HCEC 1CT (cell line): Measurements from ENCODE around the gene NAALADL2.

ENCODE experiments used
- DNase-seq: peaks from one replicate; pipeline ENCODE4 v3.0.0-alpha.2; 2017

The NAALADL2 gene

GRCh38 chr3:175215833-175216232, 356.7 kb downstream of the NAALADL2 start:
- DNase-seq, result no peak

GRCh38 chr3:175222356-175222755, 363.2 kb downstream of the NAALADL2 start:
- DNase-seq, result no peak

- no peak for DNase-seq
These were observed 364.9 kb downstream of the NAALADL2 start for GRCh38 chr3:175224051-175224450.

GRCh38 chr3:175226444-175226843, 367.3 kb downstream of the NAALADL2 start:
- DNase-seq, result no peak

GRCh38 chr3:175227126-175227525, 368.0 kb downstream of the NAALADL2 start:
- no peak for DNase-seq

GRCh38 chr3:175233957-175234940, 375.1 kb downstream of the NAALADL2 start:
- no peak for DNase-seq

- no peak for DNase-seq
These were observed 379.7 kb downstream of the NAALADL2 start for GRCh38 chr3:175238801-175239200.

GRCh38 chr3:175240921-175241320, 381.8 kb downstream of the NAALADL2 start:
- DNase-seq, result no peak

- DNase-seq, result no peak
These were observed 383.1 kb downstream of the NAALADL2 start for GRCh38 chr3:175242243-175242642.

GRCh38 chr3:175246234-175246633, 387.1 kb downstream of the NAALADL2 start:
- DNase-seq, result no peak

GRCh38 chr3:175246766-175247165, 387.6 kb downstream of the NAALADL2 start:
- DNase-seq, result no peak

- no peak for DNase-seq
These were observed 388.5 kb downstream of the NAALADL2 start for GRCh38 chr3:175247629-175248028.

- DNase-seq, result no peak
These were observed 389.7 kb downstream of the NAALADL2 start for GRCh38 chr3:175248832-175249231.

GRCh38 chr3:175255698-175256097, 396.6 kb downstream of the NAALADL2 start:
- peak; percentile 85 for DNase-seq

GRCh38 chr3:175257123-175257522, 398.0 kb downstream of the NAALADL2 start:
- no peak for DNase-seq

- DNase-seq, result peak; percentile 25
These were observed 399.6 kb downstream of the NAALADL2 start for GRCh38 chr3:175258763-175259162.

GRCh38 chr3:175260145-175260794, 401.1 kb downstream of the NAALADL2 start:
- DNase-seq, result peak; percentile 79

GRCh38 chr3:175266478-175266877, 407.3 kb downstream of the NAALADL2 start:
- peak; percentile 71 for DNase-seq

GRCh38 chr3:175267121-175267531, 408.0 kb downstream of the NAALADL2 start:
- peak; percentile 82 for DNase-seq

GRCh38 chr3:175267561-175267960, 408.4 kb downstream of the NAALADL2 start:
- peak; percentile 30 for DNase-seq

- DNase-seq, result no peak
These were observed 410.3 kb downstream of the NAALADL2 start for GRCh38 chr3:175269394-175269793.

GRCh38 chr3:175270198-175270837, 411.2 kb downstream of the NAALADL2 start:
- DNase-seq, result no peak

- DNase-seq, result no peak
These were observed 411.7 kb downstream of the NAALADL2 start for GRCh38 chr3:175270866-175271265.
